Transverse colon (tissue), 4 donors: ENCODE results near the gene TRPC3. TPM values are rescaled to one million over a fixed set of nuclear protein-coding genes. Genes with fewer than 3 reads are reported as not detected.
"Not testable (repeated sequence)": the region's sequence is repeated elsewhere in the genome, so short reads cannot be mapped to it uniquely, and the experiment has no call there.

ENCODE experiments used
- DNase-seq: peaks from one replicate; pipeline ENCODE4 v3.0.0-alpha.2; 2019
- H3K27ac ChIP-seq, 4 donors: fragments of 200-600 bp; sonication (generic); 2 replicates each; pipeline ENCODE4 v1.5.1; 2016 to 2018; ENCODE audit warnings: inconsistent platforms in 4 of 4
- H3K27me3 ChIP-seq: fragments of 200-600 bp; sonication (generic); 2 replicates; pipeline ENCODE4 v1.5.1; 2017; ENCODE audit warnings: inconsistent platforms
- H3K36me3 ChIP-seq, 4 donors: fragments of 200-600 bp; sonication (generic); 2 replicates each; pipeline ENCODE4 v1.5.1; 2017 to 2019; ENCODE audit warnings: inconsistent platforms in 4 of 4
- H3K4me1 ChIP-seq, 4 donors: fragments of 200-600 bp; sonication (generic); 2 replicates each; pipeline ENCODE4 v1.5.1; 2017 to 2020; ENCODE audit warnings: inconsistent platforms in 4 of 4
- H3K4me3 ChIP-seq, 4 donors: fragments of 200-600 bp; sonication (generic); 1 replicate in 1 of 4; 2 replicates in 3 of 4; pipeline versions ENCODE4 v1.5.1 to v1.6.1; 2017 to 2019; ENCODE audit warnings: inconsistent platforms in 4 of 4
- H3K9me3 ChIP-seq, 2 donors: fragments of 200-600 bp; sonication (generic); 2 replicates each; pipeline ENCODE4 v1.5.1; 2017 to 2019; ENCODE audit warnings: inconsistent platforms in 2 of 2
- EP300 ChIP-seq: sonication (generic); formaldehyde crosslinking; IDR thresholded peaks from one replicate; pipeline ENCODE4 v1.6.1; 2017; ENCODE audit warnings: antibody characterized with exemption, low read depth
- POLR2A ChIP-seq: fragments of 450-650 bp; IDR thresholded peaks from one replicate; pipeline ENCODE4 v1.6.1; 2016; ENCODE audit warnings: antibody characterized with exemption, mild to moderate bottlenecking, moderate library complexity
- POLR2AphosphoS5 ChIP-seq, 3 donors: sonication (generic); formaldehyde crosslinking; IDR thresholded peaks; one replicate each; pipeline ENCODE4 v1.6.1; 2016; ENCODE audit warnings: antibody characterized with exemption in 3 of 3
- WGBS, 2 donors: methylation state at CpG; one replicate each; pipeline ENCODE4 v1.1.5; 2018; ENCODE audit warnings: low coverage in 1 of 2; 5-methylcytosine and 5-hydroxymethylcytosine counted together
- in situ Hi-C, 4 donors: fragments of 200-750 bp; cut with MboI; loops; one replicate each; pipeline versions ENCODE4 v1.15.0 to v1.15.1; 2017; ENCODE audit warnings: low sequenced_read_pairs in 3 of 4, low pct_ligation_motif_present in 1 of 4, low pct_unique_long_range_greater_than_20kb in 1 of 4
- intact Hi-C: fragments of 100-400 bp; cut with DNase I; formaldehyde crosslinking; loops from one replicate; pipeline ENCODE4 v1.15.1; 2023; ENCODE audit warnings: low total_unique reads
- total RNA-seq, 4 donors: library from RNA; depleted of rRNA; stranded (reverse); fragments of >200 nt; gene quantifications; one replicate each; pipeline ENCODE4 v1.1.0, GENCODE V29; 2016
- TF ChIP-seq, protein P1 (sequence below), 5 experiments: fragments of 200-600 bp in 3 of 5; fragments of 450-650 bp in 2 of 5; sonication (generic) in 3 of 5; IDR thresholded peaks; 1 replicate in 2 of 5; 2 replicates in 3 of 5; pipeline ENCODE4 v1.5.1; 2016 to 2017; ENCODE audit warnings: antibody characterized with exemption in 5 of 5, inconsistent platforms in 3 of 5, mild to moderate bottlenecking in 2 of 5, moderate library complexity in 1 of 5

Gene TRPC3
- total RNA-seq, 4 donors from 2014 or later, result 1.1 to 3.4 (median 1.7) TPM; not detected in 1

GRCh38 chr4:121932212-121932974 is 19.5 kb downstream of the TRPC3 start:
- in situ Hi-C loops, result no loop called here
- DNase-seq, result no peak

DNA sequence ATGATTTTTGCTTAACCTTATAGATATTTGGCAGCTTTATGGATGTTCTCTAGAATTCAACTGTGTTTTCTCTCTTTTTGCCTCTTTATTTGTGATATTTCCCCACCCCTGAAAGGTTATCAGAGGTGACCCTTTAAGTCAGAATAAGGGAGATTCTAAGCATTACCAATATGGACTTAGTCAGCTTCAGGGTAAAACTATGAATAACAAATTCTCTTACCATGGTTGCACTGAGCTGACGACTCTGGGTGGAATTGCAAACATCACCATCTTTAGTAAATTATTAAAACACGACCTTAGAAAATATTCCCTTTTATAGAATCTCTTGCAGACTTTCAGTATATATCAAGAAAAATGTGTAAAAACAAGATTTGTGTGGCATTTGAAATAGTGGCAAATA is 21.6 kb downstream of the TRPC3 start:
- Histone ChIP-seq H3K4me3 (no peak overlapping the region), H3K9me3 (no peaks in the 10 kb centered on the region), H3K27ac (no peak overlapping the region), H3K4me1 (no peaks in the 10 kb centered on the region), H3K27me3 (no peaks in the 10 kb centered on the region), H3K36me3 (no peaks in the 10 kb centered on the region)
- DNase-seq, result no peak
- intact Hi-C loops, result no loop called here
- 47 to 60% methylated on average over 2 of the region's 2 CpGs for WGBS, 2 donors
- no peak for TF ChIP-seq POLR2A
- no peak for TF ChIP-seq POLR2AphosphoS5 (IDR thresholded peaks at IDR 0.05)
- TF ChIP-seq, protein P1, sequence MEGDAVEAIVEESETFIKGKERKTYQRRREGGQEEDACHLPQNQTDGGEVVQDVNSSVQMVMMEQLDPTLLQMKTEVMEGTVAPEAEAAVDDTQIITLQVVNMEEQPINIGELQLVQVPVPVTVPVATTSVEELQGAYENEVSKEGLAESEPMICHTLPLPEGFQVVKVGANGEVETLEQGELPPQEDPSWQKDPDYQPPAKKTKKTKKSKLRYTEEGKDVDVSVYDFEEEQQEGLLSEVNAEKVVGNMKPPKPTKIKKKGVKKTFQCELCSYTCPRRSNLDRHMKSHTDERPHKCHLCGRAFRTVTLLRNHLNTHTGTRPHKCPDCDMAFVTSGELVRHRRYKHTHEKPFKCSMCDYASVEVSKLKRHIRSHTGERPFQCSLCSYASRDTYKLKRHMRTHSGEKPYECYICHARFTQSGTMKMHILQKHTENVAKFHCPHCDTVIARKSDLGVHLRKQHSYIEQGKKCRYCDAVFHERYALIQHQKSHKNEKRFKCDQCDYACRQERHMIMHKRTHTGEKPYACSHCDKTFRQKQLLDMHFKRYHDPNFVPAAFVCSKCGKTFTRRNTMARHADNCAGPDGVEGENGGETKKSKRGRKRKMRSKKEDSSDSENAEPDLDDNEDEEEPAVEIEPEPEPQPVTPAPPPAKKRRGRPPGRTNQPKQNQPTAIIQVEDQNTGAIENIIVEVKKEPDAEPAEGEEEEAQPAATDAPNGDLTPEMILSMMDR (IDR thresholded peaks at IDR 0.05), result no peak
- no peak for TF ChIP-seq EP300
- in situ Hi-C loops, result no loop called here

More at GRCh38 chr4:121932212-121932974, 19.5 kb downstream of the TRPC3 start:
- H3K27me3 ChIP-seq, result no peaks in the 10 kb centered on the region
- no peaks in the 10 kb centered on the region for H3K4me1 ChIP-seq
- 90 to 98% methylated on average over 9 to 54 of the region's 59 CpGs for WGBS, 2 donors
- no peaks in the 10 kb centered on the region for H3K9me3 ChIP-seq
- intact Hi-C loops, result no loop called here
- TF ChIP-seq, protein P1 (IDR thresholded peaks at IDR 0.05), result no peak
- TF ChIP-seq POLR2AphosphoS5 (IDR thresholded peaks at IDR 0.05) (no peak), POLR2A (no peak), EP300 (no peak)
- H3K4me3 ChIP-seq, result no peak overlapping the region
- no peak overlapping the region for H3K27ac ChIP-seq
- H3K36me3 ChIP-seq, result no peaks in the 10 kb centered on the region

DNA sequence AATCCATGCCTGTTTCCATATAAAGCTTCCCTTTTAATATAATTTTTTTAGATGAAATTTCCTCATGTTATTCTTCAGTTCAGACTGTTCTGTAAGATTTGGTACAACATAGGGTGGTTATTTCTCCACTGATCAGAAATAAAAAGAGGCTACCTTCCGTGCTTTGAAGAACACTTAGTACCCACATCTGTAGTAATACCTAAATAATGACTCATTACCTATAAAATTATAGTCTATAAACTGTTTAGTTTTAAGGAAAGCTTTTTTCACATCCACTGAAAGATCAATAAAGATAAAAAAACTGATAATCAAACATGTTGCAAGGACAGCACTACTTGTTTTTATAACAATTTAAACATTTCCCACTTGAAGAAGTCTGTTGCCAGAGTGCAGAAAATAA is 23.9 kb downstream of the TRPC3 start:
- no peaks in the 10 kb centered on the region for H3K9me3 ChIP-seq

DNA sequence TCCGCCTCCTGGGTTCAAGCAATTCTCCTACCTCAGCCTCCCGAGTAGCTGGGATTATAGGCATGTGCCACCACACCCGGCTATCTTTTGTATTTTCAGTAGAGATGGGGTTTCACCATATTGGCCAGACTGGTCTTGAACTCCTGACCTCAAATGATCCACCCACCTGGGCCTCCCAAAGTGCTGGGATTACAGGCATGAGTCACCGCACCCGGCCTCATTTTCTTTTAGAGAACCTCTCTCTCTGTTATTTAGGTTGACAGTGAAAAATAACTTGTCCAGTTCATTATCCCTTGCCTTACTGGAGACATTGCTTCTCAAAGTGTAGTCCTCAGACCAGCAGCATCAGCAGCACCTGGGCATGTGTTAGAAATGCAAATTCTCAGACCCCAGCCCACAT is 25.4 kb downstream of the TRPC3 start:
- in situ Hi-C loops, intact Hi-C loops, H3K27me3 ChIP-seq, H3K4me1 ChIP-seq, DNase-seq, H3K9me3 ChIP-seq, H3K4me3 ChIP-seq, H3K27ac ChIP-seq, H3K36me3 ChIP-seq: not testable (repeated sequence)
- 90 to 100% methylated on average over 1 to 5 of the region's 5 CpGs for WGBS, 2 donors

More for the DNA sequence above, 23.9 kb downstream of the TRPC3 start:
- H3K27me3 ChIP-seq, result no peaks in the 10 kb centered on the region
- no peak for DNase-seq
- intact Hi-C loops (no loop called here), in situ Hi-C loops (no loop called here)
- no peak for TF ChIP-seq POLR2A
- TF ChIP-seq, protein P1 (IDR thresholded peaks at IDR 0.05), result no peak
- no peak for TF ChIP-seq POLR2AphosphoS5 (IDR thresholded peaks at IDR 0.05)
- TF ChIP-seq EP300, result no peak
- H3K4me3 ChIP-seq, result no peak overlapping the region
- 65 to 80% methylated on average over 1 of the region's 1 CpG for WGBS, 2 donors
- no peaks in the 10 kb centered on the region for H3K4me1 ChIP-seq
- H3K27ac ChIP-seq, result no peak overlapping the region
- no peaks in the 10 kb centered on the region for H3K36me3 ChIP-seq

GRCh38 chr4:121923306-121923705 is 28.6 kb downstream of the TRPC3 start:
- DNase-seq, result no peak
- no peak overlapping the region for H3K4me3 ChIP-seq
- WGBS, 2 donors, result 98% methylated on average over 1 of the region's 1 CpG; no CpG with 5 or more reads in 1 of the 2 donors
- TF ChIP-seq POLR2A, result no peak
- TF ChIP-seq EP300, result no peak
- TF ChIP-seq POLR2AphosphoS5 (IDR thresholded peaks at IDR 0.05), result no peak
- TF ChIP-seq, protein P1 (IDR thresholded peaks at IDR 0.05), result no peak
- no peaks in the 10 kb centered on the region for H3K27me3 ChIP-seq
- no peaks in the 10 kb centered on the region for H3K36me3 ChIP-seq
- no peaks in the 10 kb centered on the region for H3K4me1 ChIP-seq
- intact Hi-C loops, result no loop called here
- no peaks in the 10 kb centered on the region for H3K9me3 ChIP-seq
- in situ Hi-C loops, result no loop called here
- no peak overlapping the region for H3K27ac ChIP-seq
